Mesenteric fat pad (tissue), 1 donor: ENCODE results near the gene VSX1. TPM values are rescaled to one million over a fixed set of nuclear protein-coding genes. Genes with fewer than 3 reads are reported as not detected.

Experiments
- DNase-seq: peaks from one replicate; pipeline ENCODE4 v3.0.0-alpha.2; 2020; ENCODE audit warnings: low spot score
- total RNA-seq: library from RNA; stranded (reverse); fragmentation: NEBNext Ultra II Directional; extraction: Animal tissue kit (Norgen Biotek cat#: 25700); gene quantifications from one replicate; pipeline ENCODE4 v1.2.1, GENCODE V29; 2021
- donor health status: DM: yes; HTN: yes; CAD: no.

Gene VSX1
- total RNA-seq, 1 donor from 2014 or later: not detected

DNA sequence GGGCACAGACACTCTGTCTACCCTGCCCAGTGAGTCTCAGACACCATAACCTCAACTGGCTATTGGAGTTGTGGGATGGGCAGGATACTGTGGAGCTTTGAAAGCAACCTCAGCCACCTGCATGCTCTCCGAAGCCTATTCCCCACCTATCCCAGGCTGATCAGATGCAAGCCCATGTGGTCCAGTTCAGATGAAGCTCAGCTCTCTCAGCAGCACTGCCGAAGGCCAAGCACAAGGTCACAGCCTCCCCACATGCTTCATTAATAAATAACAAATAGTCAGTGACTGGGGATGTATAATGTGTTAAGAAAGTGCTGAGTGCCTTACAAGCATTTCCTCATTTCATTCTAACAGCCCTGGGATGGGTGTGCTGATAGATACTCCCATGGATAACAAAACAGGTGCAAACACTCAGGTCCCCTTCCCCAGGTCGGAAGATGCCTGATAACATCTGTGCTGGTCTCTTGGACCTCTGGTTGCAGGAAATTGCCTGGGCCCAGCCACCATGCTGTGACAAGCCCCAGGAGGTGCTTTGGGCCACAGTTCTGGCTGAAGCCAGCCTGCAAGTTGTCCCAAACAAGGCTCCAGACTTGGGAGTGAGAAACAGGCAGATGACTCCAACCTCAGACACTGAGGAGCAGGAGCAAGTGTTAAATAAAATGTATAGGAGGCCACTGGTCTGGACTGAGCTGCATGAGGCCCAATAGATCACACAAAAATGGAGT lies 27.7 kb downstream of the VSX1 start:
- DNase-seq: no peak

DNA sequence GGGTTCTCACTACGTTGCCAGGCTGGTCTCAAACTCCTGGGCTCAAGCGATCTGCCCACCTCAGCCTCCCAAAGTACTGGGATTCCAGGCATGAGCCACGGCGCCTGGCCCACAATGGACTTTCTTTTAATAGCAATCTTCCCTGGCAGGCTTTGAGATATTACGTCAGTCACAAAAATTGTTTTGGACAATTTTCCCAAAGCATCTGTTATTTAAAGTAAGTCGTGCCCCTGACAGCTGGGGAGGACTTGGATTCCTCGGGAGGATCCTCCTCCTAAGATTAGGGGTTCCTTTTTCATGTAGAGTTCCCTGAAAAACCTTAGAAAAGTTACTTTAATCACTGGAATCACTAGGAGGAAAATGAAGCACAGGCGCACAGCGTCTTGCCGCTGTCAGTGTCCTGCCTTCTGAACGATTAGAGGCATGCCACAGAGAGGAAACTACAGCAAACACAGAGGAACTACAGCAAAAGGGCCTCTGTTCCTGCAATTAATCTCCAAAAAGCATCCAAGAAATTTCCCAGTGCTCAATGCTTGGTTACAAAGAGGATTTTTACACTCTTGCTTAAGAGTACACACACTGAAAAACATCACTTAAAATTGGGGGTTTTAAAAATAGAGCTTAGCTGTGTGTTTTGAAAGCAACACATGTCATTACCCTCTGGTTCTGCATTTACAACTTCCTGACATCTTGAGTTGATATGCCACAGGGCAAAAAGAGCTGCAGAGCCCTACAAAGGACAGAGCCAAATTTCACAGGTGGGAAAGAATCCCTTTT lies 28.5 kb downstream of the VSX1 start:
- DNase-seq: no peak

GRCh38 chr20:25052255-25053194 lies 29.4 kb downstream of the VSX1 start:
- DNase-seq: peak; percentile 68

GRCh38 chr20:25051386-25052155 lies 30.4 kb downstream of the VSX1 start:
- peak; percentile 72 for DNase-seq

GRCh38 chr20:25050501-25051350 lies 31.2 kb downstream of the VSX1 start:
- peak; percentile 73 for DNase-seq

- no peak for DNase-seq
Observed at GRCh38 chr20:25050082-25050481, 31.9 kb downstream of the VSX1 start.

DNA sequence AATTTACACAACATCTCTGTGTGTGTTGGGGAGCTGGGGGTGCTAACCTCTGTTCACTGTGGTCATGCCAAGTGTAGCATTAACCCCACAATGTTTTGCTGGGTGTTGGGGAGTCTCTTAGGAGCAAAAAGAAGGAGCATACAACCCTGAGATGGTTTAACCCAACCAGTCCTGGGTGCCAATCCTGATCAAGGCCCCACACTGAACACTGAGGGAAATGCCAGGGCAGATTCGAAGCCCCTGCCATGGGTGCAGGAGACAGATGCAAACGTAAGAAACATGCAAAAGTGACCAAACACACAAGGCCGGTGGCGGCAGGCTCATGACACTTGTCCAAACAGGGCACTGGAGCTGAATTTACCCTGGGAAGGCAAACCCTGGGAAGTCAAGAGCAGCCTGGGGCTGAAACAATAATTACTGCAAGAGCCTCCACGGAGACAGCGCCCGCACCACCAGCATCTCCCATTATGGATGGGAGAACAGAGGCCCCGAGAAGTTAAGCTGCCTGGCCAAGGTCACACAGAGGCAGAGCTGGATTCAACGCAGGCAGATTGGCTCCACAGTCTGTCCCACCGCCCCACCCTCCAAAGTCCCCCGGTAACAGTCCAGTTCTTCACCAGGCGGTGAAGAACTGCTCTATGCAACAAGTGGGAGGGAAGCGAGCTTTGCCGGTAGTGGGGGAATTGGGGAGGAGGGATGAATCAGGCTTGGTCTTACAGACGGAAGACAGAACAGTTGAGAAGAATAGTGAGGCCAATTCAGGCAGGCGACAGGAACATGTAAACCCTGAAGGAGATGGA lies 32.5 kb downstream of the VSX1 start:
- DNase-seq: peak; percentile 80

DNA sequence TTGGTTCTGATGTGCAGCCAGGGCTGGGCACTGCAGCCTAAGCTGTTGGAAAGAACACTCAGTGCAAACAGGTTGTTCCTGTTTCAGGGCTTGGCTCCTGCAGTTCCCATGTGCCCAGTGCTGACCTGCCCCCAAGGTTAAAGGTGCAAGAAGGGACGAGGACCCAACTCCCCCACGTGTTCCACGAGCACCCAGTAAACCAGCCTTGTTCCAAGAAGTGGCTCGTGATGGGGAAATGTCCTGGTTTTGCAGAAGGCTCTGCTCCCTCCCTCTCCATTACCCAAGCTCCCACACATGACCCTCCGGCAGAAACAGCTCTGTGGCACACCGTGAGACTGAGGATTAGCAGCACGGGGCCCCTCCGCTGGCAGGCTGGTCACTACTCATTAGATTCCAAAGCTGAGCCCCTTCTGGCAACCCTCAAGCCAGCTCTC lies 33.4 kb downstream of the VSX1 start:
- DNase-seq: no peak

GRCh38 chr20:25047766-25048165 lies 34.2 kb downstream of the VSX1 start:
- DNase-seq: no peak

- DNase-seq: no peak
Observed at GRCh38 chr20:25046736-25047666, 34.9 kb downstream of the VSX1 start.

- DNase-seq: no peak
Observed at GRCh38 chr20:25046181-25046641, 35.7 kb downstream of the VSX1 start.

- DNase-seq: no peak
Observed at GRCh38 chr20:25045343-25045712, 36.6 kb downstream of the VSX1 start.

DNA sequence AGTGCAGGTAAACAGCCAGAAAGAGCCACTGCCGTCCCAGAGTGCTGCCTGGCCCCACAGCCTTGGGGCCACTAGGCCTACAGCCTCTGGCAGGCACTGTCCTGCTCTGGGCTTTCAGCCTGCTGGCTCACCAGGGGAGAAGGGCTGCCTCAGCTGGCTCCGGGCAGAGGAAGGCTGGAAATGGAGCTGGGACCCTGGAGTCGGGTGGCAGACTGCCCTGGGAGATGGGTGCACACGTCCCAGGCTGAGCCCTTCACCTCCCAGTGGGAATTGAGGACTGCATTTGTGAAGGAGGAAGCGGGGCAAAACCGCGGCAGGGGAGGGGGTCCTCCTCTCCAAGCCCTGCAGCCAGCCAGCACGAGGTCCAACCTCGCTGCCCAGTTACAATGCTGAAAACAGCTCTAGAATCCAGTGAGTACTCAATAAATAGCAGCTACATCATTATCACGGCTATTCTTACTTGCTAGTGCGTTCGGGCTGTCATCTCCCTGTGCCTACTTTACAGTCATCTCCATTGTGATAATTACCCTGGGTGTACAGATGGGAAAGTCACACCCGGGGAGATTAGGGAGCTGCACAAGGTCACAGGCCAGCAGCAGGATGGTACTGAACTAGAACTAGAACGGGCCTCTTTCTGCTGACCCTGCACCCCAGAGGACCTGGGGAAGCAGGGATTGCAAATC lies 37.1 kb downstream of the VSX1 start:
- no peak for DNase-seq

- no peak for DNase-seq
Observed at GRCh38 chr20:25044261-25044560, 37.7 kb downstream of the VSX1 start.

DNA sequence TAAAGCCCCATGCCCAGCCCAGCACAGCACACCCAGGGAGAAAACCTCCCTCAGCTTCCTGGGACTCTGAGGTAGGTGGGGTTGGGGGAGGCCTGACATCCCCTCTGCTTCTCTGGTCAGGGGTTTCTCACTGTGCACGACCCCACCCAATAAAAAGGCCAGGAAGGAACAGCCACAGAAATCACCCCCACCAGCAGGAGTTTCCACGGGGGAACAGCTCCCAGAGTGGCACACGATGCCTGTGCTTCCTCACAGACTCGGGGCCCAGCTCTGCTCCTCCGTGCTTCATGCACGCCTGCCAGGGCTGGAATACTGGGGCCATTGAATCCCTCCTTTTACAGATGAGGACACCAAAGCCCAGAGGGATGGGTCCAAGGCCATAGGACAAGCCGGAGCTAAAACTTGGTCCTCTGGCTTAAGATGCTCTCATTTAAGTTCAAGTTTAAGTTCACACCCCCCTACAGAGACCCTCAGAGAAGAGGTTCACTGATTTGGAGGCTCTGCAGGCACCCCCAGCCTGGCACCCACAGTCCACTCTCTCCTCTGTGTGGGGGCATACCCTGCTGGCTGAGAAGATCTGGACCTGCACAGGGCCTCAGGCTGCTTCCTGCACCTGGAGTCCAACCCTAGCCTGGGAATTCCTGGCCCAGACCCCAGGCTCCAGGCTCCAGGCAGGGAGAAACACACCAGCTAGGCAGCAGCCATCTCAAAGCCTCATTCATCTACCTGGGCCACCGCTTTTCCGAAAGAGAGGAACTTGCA lies 38.3 kb downstream of the VSX1 start:
- no peak for DNase-seq
